Body of pancreas (tissue), 4 donors: Measurements from ENCODE around the gene SLC25A33. TPM values are rescaled to one million over a fixed set of nuclear protein-coding genes. Genes with fewer than 3 reads are reported as not detected.
"Not testable (repeated sequence)": the region's sequence is repeated elsewhere in the genome, so short reads cannot be mapped to it uniquely, and the experiment has no call there.

ENCODE experiments used
- ATAC-seq: fragments of 150-250 bp; one replicate; pipeline ENCODE4 v1.9.1; 2016
- DNase-seq, 4 donors: peaks; one replicate each; pipeline ENCODE4 v3.0.0-alpha.2; 2019
- H3K27ac ChIP-seq, 4 donors: fragments of 200-600 bp; sonication (generic); 1 replicate in 3 of 4; 2 replicates in 1 of 4; pipeline versions ENCODE4 v1.5.1 to v1.6.1; 2016 to 2019; ENCODE audit warnings: mild to moderate bottlenecking in 1 of 4, mixed read lengths in 1 of 4, moderate library complexity in 1 of 4
- H3K27me3 ChIP-seq, 2 donors: fragments of 200-600 bp; sonication (generic); one replicate each; pipeline ENCODE4 v1.6.0; 2016; ENCODE audit warnings: mild to moderate bottlenecking in 1 of 2
- H3K36me3 ChIP-seq, 2 donors: fragments of 200-600 bp; sonication (generic); replicated peaks in 1 of 2; 2 replicates each; pipeline ENCODE4 v1.5.1; 2016; ENCODE audit warnings: low read depth in 2 of 2; ENCODE audit not compliant: insufficient read depth in 1 of 2
- H3K4me1 ChIP-seq: fragments of 200-600 bp; sonication (generic); one replicate; pipeline ENCODE4 v1.6.0; 2016
- H3K4me3 ChIP-seq, 2 donors: fragments of 200-600 bp; sonication (generic); 1 replicate in 1 of 2; 2 replicates in 1 of 2; pipeline ENCODE4 v1.5.1; 2016 to 2019
- H3K9me3 ChIP-seq, 3 donors: fragments of 200-600 bp; sonication (generic); 1 replicate in 2 of 3; 2 replicates in 1 of 3; pipeline ENCODE4 v1.5.1; 2016
- POLR2A ChIP-seq, 3 donors: fragments of 450-650 bp; IDR thresholded peaks; one replicate each; pipeline ENCODE4 v1.6.1; 2016; ENCODE audit warnings: antibody characterized with exemption in 3 of 3, mild to moderate bottlenecking in 2 of 3
- WGBS, 2 donors: methylation state at CpG; one replicate each; pipeline ENCODE4 v1.1.5; 2017; 5-methylcytosine and 5-hydroxymethylcytosine counted together
- intact Hi-C: fragments of 100-400 bp; cut with DNase I; formaldehyde crosslinking; loops from one replicate; pipeline ENCODE4 v1.15.1; 2023
- total RNA-seq, 2 donors: library from RNA; depleted of rRNA; stranded (reverse); fragments of >200 nt; gene quantifications; one replicate each; pipeline ENCODE4 v1.1.0, GENCODE V29; 2016
- TF ChIP-seq, protein P1 (sequence below), 7 experiments: fragments of 450-650 bp in 4 of 7; fragments of 200-600 bp in 3 of 7; sonication (generic) in 3 of 7; IDR thresholded peaks; one replicate each; pipeline ENCODE4 v1.5.1; 2016 to 2019; ENCODE audit warnings: antibody characterized with exemption in 7 of 7

Gene SLC25A33
- total RNA-seq, 2 donors from 2014 or later: 1.0 to 2.0 TPM

DNA sequence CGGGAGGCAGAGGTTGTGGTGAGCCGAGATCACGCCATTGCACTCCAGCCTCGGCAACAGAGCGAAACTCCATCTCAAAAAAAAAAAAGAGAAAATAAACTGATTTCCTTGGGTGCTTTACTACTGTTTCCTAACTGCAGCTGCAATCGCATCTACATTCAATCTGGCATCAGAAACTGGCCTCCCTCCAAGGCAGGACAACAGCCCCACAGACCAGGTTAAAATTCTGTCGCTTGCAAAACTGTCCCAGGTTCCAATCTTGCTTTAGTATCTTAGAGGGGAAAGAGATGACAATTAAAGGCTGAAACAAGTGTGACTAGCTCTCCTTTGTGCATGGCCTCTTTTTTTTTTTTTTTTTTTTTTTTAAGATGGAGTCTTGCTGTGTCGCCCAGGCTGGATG lies 32.4 kb upstream of the SLC25A33 start:
- no peak overlapping the region for H3K4me3 ChIP-seq
- DNase-seq (no peak), ATAC-seq (no peak)
- peaks cover 6% of the 10 kb centered on the region for H3K4me1 ChIP-seq
- no peaks in the 10 kb centered on the region for H3K36me3 ChIP-seq
- H3K9me3 ChIP-seq: no peaks in the 10 kb centered on the region
- H3K27ac ChIP-seq: no peak overlapping the region
- no peaks in the 10 kb centered on the region for H3K27me3 ChIP-seq
- intact Hi-C loops: no loop called here
- TF ChIP-seq, protein P1, sequence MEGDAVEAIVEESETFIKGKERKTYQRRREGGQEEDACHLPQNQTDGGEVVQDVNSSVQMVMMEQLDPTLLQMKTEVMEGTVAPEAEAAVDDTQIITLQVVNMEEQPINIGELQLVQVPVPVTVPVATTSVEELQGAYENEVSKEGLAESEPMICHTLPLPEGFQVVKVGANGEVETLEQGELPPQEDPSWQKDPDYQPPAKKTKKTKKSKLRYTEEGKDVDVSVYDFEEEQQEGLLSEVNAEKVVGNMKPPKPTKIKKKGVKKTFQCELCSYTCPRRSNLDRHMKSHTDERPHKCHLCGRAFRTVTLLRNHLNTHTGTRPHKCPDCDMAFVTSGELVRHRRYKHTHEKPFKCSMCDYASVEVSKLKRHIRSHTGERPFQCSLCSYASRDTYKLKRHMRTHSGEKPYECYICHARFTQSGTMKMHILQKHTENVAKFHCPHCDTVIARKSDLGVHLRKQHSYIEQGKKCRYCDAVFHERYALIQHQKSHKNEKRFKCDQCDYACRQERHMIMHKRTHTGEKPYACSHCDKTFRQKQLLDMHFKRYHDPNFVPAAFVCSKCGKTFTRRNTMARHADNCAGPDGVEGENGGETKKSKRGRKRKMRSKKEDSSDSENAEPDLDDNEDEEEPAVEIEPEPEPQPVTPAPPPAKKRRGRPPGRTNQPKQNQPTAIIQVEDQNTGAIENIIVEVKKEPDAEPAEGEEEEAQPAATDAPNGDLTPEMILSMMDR (IDR thresholded peaks at IDR 0.05): no peak
- no peak for TF ChIP-seq POLR2A (IDR thresholded peaks at IDR 0.05)
- WGBS, 2 donors: 86 to 87% methylated on average over 8 of the region's 8 CpGs

DNA sequence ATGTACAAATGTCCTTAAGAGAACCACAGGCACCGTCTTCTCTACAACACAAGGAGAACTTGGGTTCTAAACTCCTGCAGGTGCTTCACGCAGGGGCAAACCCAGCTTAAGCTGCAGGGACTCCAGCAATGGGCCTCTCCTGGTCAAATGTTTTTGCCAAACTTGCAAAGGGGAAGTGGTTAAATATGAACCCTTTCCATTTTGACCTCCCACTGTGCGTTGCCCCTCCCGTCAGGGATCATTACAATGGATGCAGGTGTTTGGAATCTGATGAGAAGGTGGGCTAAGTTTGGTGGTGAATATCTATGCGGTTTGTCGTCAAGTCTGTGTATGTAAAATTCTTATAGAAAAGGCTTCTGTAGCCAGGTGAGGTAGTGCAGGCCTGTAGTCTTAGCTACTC lies 29.1 kb upstream of the SLC25A33 start:
- Histone ChIP-seq H3K27me3 (no peaks in the 10 kb centered on the region), H3K36me3 (no peaks in the 10 kb centered on the region), H3K4me3 (no peak overlapping the region), H3K27ac (no peak overlapping the region), H3K4me1 (no peaks in the 10 kb centered on the region), H3K9me3 (no peaks in the 10 kb centered on the region)
- intact Hi-C loops: no loop called here
- ATAC-seq: no peak
- no peak for DNase-seq
- TF ChIP-seq, protein P1 (IDR thresholded peaks at IDR 0.05): no peak
- no peak for TF ChIP-seq POLR2A (IDR thresholded peaks at IDR 0.05)
- 92 to 96% methylated on average over 6 of the region's 6 CpGs for WGBS, 2 donors

DNA sequence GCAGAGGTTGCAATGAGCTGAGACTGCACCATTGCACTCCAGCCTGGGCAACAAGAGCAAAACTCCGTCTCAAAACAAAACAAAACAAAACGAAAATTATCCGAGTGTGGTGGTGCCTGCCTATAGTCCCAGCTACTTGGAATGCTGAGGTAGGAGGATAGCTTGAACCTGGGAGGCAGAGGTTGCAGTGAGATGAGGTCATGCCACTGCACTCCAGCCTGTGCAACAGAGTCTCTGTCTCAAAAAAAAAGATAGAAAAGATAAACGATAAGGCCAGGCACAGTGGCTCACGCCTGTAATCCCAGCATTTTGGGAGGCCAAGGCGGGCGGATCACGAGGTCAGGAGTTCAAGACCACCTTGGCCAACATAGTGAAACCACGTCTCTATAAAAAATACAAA lies 23.7 kb upstream of the SLC25A33 start:
- ATAC-seq, H3K27me3 ChIP-seq, H3K36me3 ChIP-seq, H3K27ac ChIP-seq, H3K4me3 ChIP-seq, intact Hi-C loops, H3K9me3 ChIP-seq, DNase-seq, H3K4me1 ChIP-seq: not testable (repeated sequence)
- WGBS, 2 donors: 86 to 92% methylated on average over 9 of the region's 9 CpGs

DNA sequence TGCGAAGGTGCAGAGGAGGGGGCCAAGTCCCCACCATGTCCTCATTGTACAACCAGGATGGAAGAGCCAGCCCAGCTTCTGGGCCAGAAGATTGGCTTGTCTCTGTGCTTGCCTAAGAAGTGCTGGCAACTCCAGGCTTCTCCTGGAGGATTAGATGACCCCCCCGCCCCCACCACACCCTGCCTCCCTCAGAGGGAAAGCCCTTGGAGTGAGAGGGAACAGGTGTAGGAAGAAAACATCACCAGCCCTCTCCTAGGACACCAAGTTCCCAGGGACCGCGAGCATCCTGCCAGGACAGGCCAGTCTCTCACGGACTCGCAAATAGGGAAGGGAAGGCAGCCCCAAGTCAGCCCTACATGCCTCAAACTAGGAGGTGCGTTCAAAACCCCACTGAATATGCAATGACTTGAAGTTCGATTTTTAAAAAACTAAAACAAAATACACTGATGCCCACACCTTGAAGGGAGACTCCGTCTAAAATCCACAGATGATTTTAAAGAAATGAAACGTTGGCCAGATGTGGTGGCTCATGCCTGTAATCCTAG lies 20.7 kb upstream of the SLC25A33 start:
- no peak for ATAC-seq
- no peaks in the 10 kb centered on the region for H3K27me3 ChIP-seq
- no peaks in the 10 kb centered on the region for H3K36me3 ChIP-seq
- H3K27ac ChIP-seq: no peak overlapping the region
- TF ChIP-seq, protein P1 (IDR thresholded peaks at IDR 0.05): no peak
- TF ChIP-seq POLR2A (IDR thresholded peaks at IDR 0.05): no peak
- intact Hi-C loops: no loop called here
- H3K4me3 ChIP-seq: no peak overlapping the region
- 68 to 73% methylated on average over 7 to 10 of the region's 10 CpGs for whole genome bisulfite sequencing, 2 donors
- no peaks in the 10 kb centered on the region for H3K4me1 ChIP-seq
- no peaks in the 10 kb centered on the region for H3K9me3 ChIP-seq
- DNase-seq: no peak

DNA sequence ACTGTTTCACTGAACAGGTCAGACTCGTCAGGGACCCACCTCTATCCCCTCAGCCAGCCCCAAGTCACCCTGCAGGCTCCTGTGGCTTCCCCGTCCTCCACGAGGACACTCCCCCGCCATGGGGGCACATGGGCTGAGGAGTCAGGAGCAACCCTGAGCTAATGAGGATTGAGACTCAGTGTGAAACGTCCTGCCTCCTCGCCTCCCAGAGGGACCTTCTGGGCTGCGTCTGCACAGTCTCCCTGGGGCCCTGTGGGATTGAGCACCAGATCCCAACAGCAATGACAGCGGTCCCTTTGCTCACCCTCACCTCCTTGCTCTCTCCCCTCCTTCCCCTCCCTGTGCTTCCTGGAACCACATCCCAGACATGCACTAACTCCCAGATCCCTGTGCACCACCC lies 18.9 kb upstream of the SLC25A33 start:
- intact Hi-C loops: no loop called here
- Histone ChIP-seq H3K36me3 (no peaks in the 10 kb centered on the region), H3K9me3 (no peaks in the 10 kb centered on the region), H3K4me1 (no peaks in the 10 kb centered on the region), H3K27ac (no peak overlapping the region), H3K27me3 (no peaks in the 10 kb centered on the region), H3K4me3 (no peak overlapping the region)
- DNase-seq (no peak), ATAC-seq (no peak)
- WGBS, 2 donors: 68 to 75% methylated on average over 2 to 8 of the region's 8 CpGs
- no peak for TF ChIP-seq POLR2A (IDR thresholded peaks at IDR 0.05)
- TF ChIP-seq, protein P1 (IDR thresholded peaks at IDR 0.05): no peak
